Stimulated activated CD8-positive, alpha-beta memory T cell treated with anti-CD3 and anti-CD28 coated beads, Interleukin-4, amount 100 ng/mL, for 48 hours (primary cell): ENCODE results near the gene DLG2.

Experiments
- DNase-seq: peaks from one replicate; pipeline ENCODE4 v3.0.0-alpha.2; 2020

The DLG2 gene

GRCh38 chr11:84035645-84036044 lies 1591.5 kb downstream of the DLG2 start:
- no peak for DNase-seq

- DNase-seq: no peak
Measured at GRCh38 chr11:84034484-84034883, 1592.7 kb downstream of the DLG2 start.

- no peak for DNase-seq
Measured at GRCh38 chr11:84024266-84024665, 1602.9 kb downstream of the DLG2 start.

- no peak for DNase-seq
Measured at GRCh38 chr11:84022695-84023094, 1604.4 kb downstream of the DLG2 start.

GRCh38 chr11:84022201-84022600 lies 1604.9 kb downstream of the DLG2 start:
- DNase-seq: no peak

GRCh38 chr11:84021291-84021690 lies 1605.9 kb downstream of the DLG2 start:
- DNase-seq: no peak

- no peak for DNase-seq
Measured at GRCh38 chr11:84019571-84020194, 1607.5 kb downstream of the DLG2 start.

GRCh38 chr11:84014539-84014938 lies 1612.6 kb downstream of the DLG2 start:
- DNase-seq: no peak

- DNase-seq: no peak
Measured at GRCh38 chr11:84012171-84012826, 1614.8 kb downstream of the DLG2 start.

GRCh38 chr11:84003181-84003580 lies 1624.0 kb downstream of the DLG2 start:
- DNase-seq: no peak

GRCh38 chr11:83998921-83999320 lies 1628.2 kb downstream of the DLG2 start:
- no peak for DNase-seq

GRCh38 chr11:83990160-83990733 lies 1636.9 kb downstream of the DLG2 start:
- no peak for DNase-seq

GRCh38 chr11:83982825-83983224 lies 1644.3 kb downstream of the DLG2 start:
- no peak for DNase-seq

GRCh38 chr11:83979593-83979992 lies 1647.6 kb downstream of the DLG2 start:
- no peak for DNase-seq

GRCh38 chr11:83978942-83979341 lies 1648.2 kb downstream of the DLG2 start:
- DNase-seq: no peak

GRCh38 chr11:83976086-83976485 lies 1651.1 kb downstream of the DLG2 start:
- no peak for DNase-seq

GRCh38 chr11:83972536-83972935 lies 1654.6 kb downstream of the DLG2 start:
- no peak for DNase-seq

GRCh38 chr11:83971063-83971462 lies 1656.1 kb downstream of the DLG2 start:
- DNase-seq: no peak

- no peak for DNase-seq
Measured at GRCh38 chr11:83970061-83970671, 1657.0 kb downstream of the DLG2 start.

- DNase-seq: no peak
Measured at GRCh38 chr11:83957038-83957900, 1669.9 kb downstream of the DLG2 start.

GRCh38 chr11:83956119-83956697 lies 1670.9 kb downstream of the DLG2 start:
- no peak for DNase-seq

GRCh38 chr11:83954780-83955179 lies 1672.4 kb downstream of the DLG2 start:
- DNase-seq: no peak

GRCh38 chr11:83951521-83951920 lies 1675.6 kb downstream of the DLG2 start:
- no peak for DNase-seq
